ENCODE measurements around the gene FAM227A. TPM values are rescaled to one million over a fixed set of nuclear protein-coding genes. Genes with fewer than 3 reads are reported as not detected.

Gene FAM227A
- 1.2 TPM for polyA plus RNA-seq (2013, experiment 1 of 2; ENCODE audit: insufficient read length)
- polyA plus RNA-seq (2013, experiment 2 of 2; ENCODE audit: insufficient read length): 1.1 TPM

- peak; percentile 82 for DNase-seq
Observed at GRCh38 chr22:38656256-38657044, at the start of gene FAM227A, which contains the start of gene CBY1. Gene FAM227A, minus strand, starts transcription at chr22:38656392. Its CDS starts 6,224 bp downstream, at chr22:38650168. Gene CBY1, plus strand, starts transcription at chr22:38656638. Its CDS starts 11,417 bp downstream, at chr22:38668055.

- DNase-seq: peak; percentile 100
Observed at GRCh38 chr22:38705235-38706100, 49.3 kb upstream of the FAM227A start, which contains the start of gene GTPBP1. Gene GTPBP1, plus strand, starts transcription at chr22:38705944. Its CDS starts 12 bp downstream, at chr22:38705956.

GRCh38 chr22:38704654-38705234 is 48.6 kb upstream of the FAM227A start:
- no peak for DNase-seq

- peak; percentile 95 for DNase-seq
Observed at GRCh38 chr22:38700789-38701628, 44.8 kb upstream of the FAM227A start, which contains the start of gene JOSD1. Gene JOSD1, minus strand, starts transcription at chr22:38700943. Its CDS starts 956 bp downstream, at chr22:38699987.

- DNase-seq: no peak
Observed at GRCh38 chr22:38700270-38700788, 44.1 kb upstream of the FAM227A start.

GRCh38 chr22:38699784-38700183 is 43.6 kb upstream of the FAM227A start:
- DNase-seq: peak; percentile 52

- no peak for DNase-seq
Observed at GRCh38 chr22:38699143-38699542, 43.0 kb upstream of the FAM227A start.

GRCh38 chr22:38698407-38699094 is 42.4 kb upstream of the FAM227A start:
- DNase-seq: no peak

GRCh38 chr22:38697425-38698089 is 41.4 kb upstream of the FAM227A start:
- peak; percentile 11 for DNase-seq

- peak; percentile 71 for DNase-seq
Observed at GRCh38 chr22:38696606-38697424, 40.6 kb upstream of the FAM227A start.

- no peak for DNase-seq
Observed at GRCh38 chr22:38694940-38695339, 38.7 kb upstream of the FAM227A start.

- DNase-seq: no peak
Observed at GRCh38 chr22:38694049-38694448, 37.9 kb upstream of the FAM227A start.

GRCh38 chr22:38689651-38690050 is 33.5 kb upstream of the FAM227A start:
- DNase-seq: no peak

- DNase-seq: no peak
Observed at GRCh38 chr22:38685761-38686160, 29.6 kb upstream of the FAM227A start.

- no peak for DNase-seq
Observed at GRCh38 chr22:38684895-38685294, 28.7 kb upstream of the FAM227A start.

GRCh38 chr22:38681582-38682335 is 25.6 kb upstream of the FAM227A start, which contains the start of gene TOMM22:
Gene TOMM22, plus strand, starts transcription at chr22:38681957. Its CDS starts 22 bp downstream, at chr22:38681979.
- DNase-seq: peak; percentile 85

- DNase-seq: no peak
Observed at GRCh38 chr22:38675833-38676232, 19.6 kb upstream of the FAM227A start.

GRCh38 chr22:38674888-38675287 is 18.7 kb upstream of the FAM227A start:
- no peak for DNase-seq

All from fibroblast of skin of abdomen (primary cell).